Smooth muscle cell (in vitro differentiated cells): ENCODE data around the gene TEAD1. TPM values are rescaled to one million over a fixed set of nuclear protein-coding genes. Genes with fewer than 3 reads are reported as not detected.

Source experiments
- DNase-seq: peaks from one replicate; lab custom pipeline; 2025; ENCODE audit not compliant: unreplicated experiment; lab: John Stamatoyannopoulos, UW
- H2AFZ ChIP-seq: fragments of 200-600 bp; sonication (generic); 2 replicates; pipeline ENCODE4 v1.6.0; 2016; ENCODE audit warnings: antibody characterized with exemption, low read depth, mild to moderate bottlenecking
- H3F3A ChIP-seq: fragments of 200-600 bp; sonication (generic); 2 replicates; pipeline ENCODE4 v1.6.0; 2017; ENCODE audit warnings: antibody characterized with exemption, low read depth
- H3K27ac ChIP-seq: fragments of 200-600 bp; sonication (generic); 2 replicates; pipeline ENCODE4 v1.5.1; 2016; ENCODE audit warnings: low read depth, mild to moderate bottlenecking
- H3K27me3 ChIP-seq: fragments of 200-600 bp; sonication (generic); 2 replicates; pipeline ENCODE4 v1.6.1; 2016; ENCODE audit warnings: low read depth, mild to moderate bottlenecking
- H3K36me3 ChIP-seq: fragments of 200-600 bp; sonication (generic); 2 replicates; pipeline ENCODE4 v1.5.1; 2016; ENCODE audit warnings: low read depth
- H3K4me1 ChIP-seq: fragments of 200-600 bp; sonication (generic); 2 replicates; pipeline ENCODE4 v1.5.1; 2016; ENCODE audit warnings: low read depth
- H3K4me2 ChIP-seq: fragments of 200-600 bp; sonication (generic); 2 replicates; pipeline ENCODE4 v1.6.0; 2016; ENCODE audit warnings: mild to moderate bottlenecking
- H3K4me3 ChIP-seq: fragments of 200-600 bp; sonication (generic); 2 replicates; pipeline ENCODE4 v1.5.1; 2016; ENCODE audit warnings: mild to moderate bottlenecking
- H3K79me2 ChIP-seq: fragments of 200-600 bp; sonication (generic); 2 replicates; pipeline ENCODE4 v1.6.0; 2016; ENCODE audit warnings: low read depth, mild to moderate bottlenecking
- H3K9ac ChIP-seq: fragments of 200-600 bp; sonication (generic); 2 replicates; pipeline ENCODE4 v1.6.0; 2016; ENCODE audit warnings: low read depth
- H3K9me3 ChIP-seq: fragments of 200-600 bp; sonication (generic); replicated peaks from 2 replicates; pipeline ENCODE4 v1.5.1; 2016; ENCODE audit warnings: low read depth
- H4K20me1 ChIP-seq: fragments of 200-600 bp; sonication (generic); 2 replicates; pipeline ENCODE4 v1.6.0; 2016; ENCODE audit warnings: low read depth
- CTCF ChIP-seq: fragments of 200-600 bp; sonication (generic); IDR thresholded peaks from 2 replicates; pipeline ENCODE4 v1.5.1; 2017; ENCODE audit warnings: borderline replicate concordance, mild to moderate bottlenecking, antibody characterized with exemption; ENCODE audit not compliant: insufficient read depth, poor library complexity, severe bottlenecking
- WGBS: methylation state at CpG from one replicate; pipeline ENCODE4 v1.1.7; 2016; ENCODE audit warnings: low lambda C conversion rate; 5-methylcytosine and 5-hydroxymethylcytosine counted together
- polyA plus RNA-seq: library from polyadenylated mRNA; unstranded; fragments of >200 nt; fragmentation: Nextera tagmentation; extraction: Ambion mirVana; gene quantifications from 2 replicates; pipeline ENCODE4 v1.2.1, GENCODE V29; 2016
- total RNA-seq: library from RNA; depleted of rRNA; stranded (reverse); fragments of >200 nt; gene quantifications from 2 replicates; pipeline ENCODE4 v1.2.3, GENCODE V29; 2014

Gene TEAD1
- total and polyA plus RNA-seq, 2 experiments from 2014 or later = 63.0 to 181 TPM

- Histone ChIP-seq H3K4me3 (no peak overlapping the region), H3K27ac (no peak overlapping the region), H3K4me2 (no peak overlapping the region), H3K79me2 (no peaks in the 10 kb centered on the region), H3K36me3 (no peaks in the 10 kb centered on the region), H3K27me3 (no peaks in the 10 kb centered on the region), H3K4me1 (no peaks in the 10 kb centered on the region), H2AFZ (no peak overlapping the region), H3F3A (no peaks in the 10 kb centered on the region), H3K9ac (no peak overlapping the region), H4K20me1 (no peaks in the 10 kb centered on the region), H3K9me3 (no peaks in the 10 kb centered on the region)
- 89% methylated on average over 7 of the region's 7 CpGs for WGBS
- no peak for DNase-seq
- no peak for TF ChIP-seq CTCF
Observed at GRCh38 chr11:12964650-12965049, 290.4 kb downstream of the TEAD1 start.

- H3K36me3 ChIP-seq = no peaks in the 10 kb centered on the region
- no peak overlapping the region for H3K9ac ChIP-seq
- H3K27me3 ChIP-seq = no peaks in the 10 kb centered on the region
- no peak overlapping the region for H3K4me3 ChIP-seq
- H3F3A ChIP-seq = no peaks in the 10 kb centered on the region
- no peak overlapping the region for H2AFZ ChIP-seq
- H3K9me3 ChIP-seq = no peaks in the 10 kb centered on the region
- H3K27ac ChIP-seq = no peak overlapping the region
- WGBS = 87% methylated on average over 5 of the region's 5 CpGs
- H4K20me1 ChIP-seq = no peaks in the 10 kb centered on the region
- H3K79me2 ChIP-seq = no peaks in the 10 kb centered on the region
- no peaks in the 10 kb centered on the region for H3K4me1 ChIP-seq
- H3K4me2 ChIP-seq = no peak overlapping the region
- DNase-seq = no peak
- TF ChIP-seq CTCF = no peak
Observed at GRCh38 chr11:12966002-12966401, 291.8 kb downstream of the TEAD1 start.

GRCh38 chr11:12968101-12968500, 293.9 kb downstream of the TEAD1 start:
- no peak for DNase-seq
- H3K4me2 ChIP-seq = no peak overlapping the region
- WGBS = 68% methylated on average over 1 of the region's 1 CpG
- no peak overlapping the region for H2AFZ ChIP-seq
- no peaks in the 10 kb centered on the region for H3K4me1 ChIP-seq
- no peaks in the 10 kb centered on the region for H3K27me3 ChIP-seq
- no peak overlapping the region for H3K27ac ChIP-seq
- no peak for TF ChIP-seq CTCF
- no peak overlapping the region for H3K9ac ChIP-seq
- H3K79me2 ChIP-seq = no peaks in the 10 kb centered on the region
- H4K20me1 ChIP-seq = no peaks in the 10 kb centered on the region
- H3K9me3 ChIP-seq = no peaks in the 10 kb centered on the region
- H3K36me3 ChIP-seq = no peaks in the 10 kb centered on the region
- no peak overlapping the region for H3K4me3 ChIP-seq
- H3F3A ChIP-seq = no peaks in the 10 kb centered on the region

GRCh38 chr11:12968826-12969225, 294.6 kb downstream of the TEAD1 start:
- 80% methylated on average over 6 of the region's 6 CpGs for WGBS
- H3F3A ChIP-seq = no peaks in the 10 kb centered on the region
- no peak overlapping the region for H2AFZ ChIP-seq

More at GRCh38 chr11:12968826-12969225, 294.6 kb downstream of the TEAD1 start:
- no peaks in the 10 kb centered on the region for H3K9me3 ChIP-seq
- no peaks in the 10 kb centered on the region for H4K20me1 ChIP-seq
- no peak for TF ChIP-seq CTCF
- no peaks in the 10 kb centered on the region for H3K36me3 ChIP-seq
- DNase-seq = no peak
- H3K79me2 ChIP-seq = no peaks in the 10 kb centered on the region
- H3K9ac ChIP-seq = no peak overlapping the region
- no peaks in the 10 kb centered on the region for H3K4me1 ChIP-seq
- H3K4me2 ChIP-seq = no peak overlapping the region
- no peak overlapping the region for H3K4me3 ChIP-seq
- H3K27ac ChIP-seq = no peak overlapping the region
- H3K27me3 ChIP-seq = no peaks in the 10 kb centered on the region
